ENCODE measurements around the gene LDOC1.

The LDOC1 gene

GRCh38 chrX:141183000-141183399 lies 6.1 kb upstream of the LDOC1 start:
- H3K36me3 ChIP-seq (ENCODE audit: insufficient read depth, low read length) = no peaks in the 10 kb centered on the region
- H3K27ac ChIP-seq (ENCODE audit: low read length) = no peak overlapping the region
- no peak overlapping the region for H2AFZ ChIP-seq (ENCODE audit: low read depth, low read length)
- H3K4me1 ChIP-seq (ENCODE audit: insufficient read depth, low read length) = no peaks in the 10 kb centered on the region
- no peaks in the 10 kb centered on the region for H4K20me1 ChIP-seq (ENCODE audit: insufficient read depth, low read length)
- DNase-seq (no peak), ATAC-seq (ENCODE audit: insufficient read depth, low read depth) (no peak)
- no peak overlapping the region for H3K4me3 ChIP-seq (ENCODE audit: low read depth in 1 of 2, low read length in 2 of 2)
- TF ChIP-seq, protein P1, sequence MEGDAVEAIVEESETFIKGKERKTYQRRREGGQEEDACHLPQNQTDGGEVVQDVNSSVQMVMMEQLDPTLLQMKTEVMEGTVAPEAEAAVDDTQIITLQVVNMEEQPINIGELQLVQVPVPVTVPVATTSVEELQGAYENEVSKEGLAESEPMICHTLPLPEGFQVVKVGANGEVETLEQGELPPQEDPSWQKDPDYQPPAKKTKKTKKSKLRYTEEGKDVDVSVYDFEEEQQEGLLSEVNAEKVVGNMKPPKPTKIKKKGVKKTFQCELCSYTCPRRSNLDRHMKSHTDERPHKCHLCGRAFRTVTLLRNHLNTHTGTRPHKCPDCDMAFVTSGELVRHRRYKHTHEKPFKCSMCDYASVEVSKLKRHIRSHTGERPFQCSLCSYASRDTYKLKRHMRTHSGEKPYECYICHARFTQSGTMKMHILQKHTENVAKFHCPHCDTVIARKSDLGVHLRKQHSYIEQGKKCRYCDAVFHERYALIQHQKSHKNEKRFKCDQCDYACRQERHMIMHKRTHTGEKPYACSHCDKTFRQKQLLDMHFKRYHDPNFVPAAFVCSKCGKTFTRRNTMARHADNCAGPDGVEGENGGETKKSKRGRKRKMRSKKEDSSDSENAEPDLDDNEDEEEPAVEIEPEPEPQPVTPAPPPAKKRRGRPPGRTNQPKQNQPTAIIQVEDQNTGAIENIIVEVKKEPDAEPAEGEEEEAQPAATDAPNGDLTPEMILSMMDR (IDR thresholded peaks at IDR 0.05; ENCODE audit: borderline replicate concordance, extremely low read depth, low read length, poor library complexity, severe bottlenecking) = no peak
- no peak for TF ChIP-seq EZH2 (IDR thresholded peaks at IDR 0.05; ENCODE audit: borderline replicate concordance, low read depth, low read length, severe bottlenecking)
- H3K9ac ChIP-seq (ENCODE audit: low read depth, low read length) = no peak overlapping the region
- H3K79me2 ChIP-seq (ENCODE audit: insufficient read depth, low read length) = no peaks in the 10 kb centered on the region
- H3K27me3 ChIP-seq (ENCODE audit: insufficient read depth, low read length, poor library complexity) = no peaks in the 10 kb centered on the region
- no peak overlapping the region for H3K4me2 ChIP-seq (ENCODE audit: insufficient read depth, low read length)
- H3K9me3 ChIP-seq (ENCODE audit: insufficient read depth, low read length, severe bottlenecking) = no peaks in the 10 kb centered on the region

- Histone ChIP-seq H3K4me3 (ENCODE audit: low read depth in 1 of 2, low read length in 2 of 2) (no peak overlapping the region), H3K9me3 (ENCODE audit: insufficient read depth, low read length, severe bottlenecking) (no peaks in the 10 kb centered on the region), H3K9ac (ENCODE audit: low read depth, low read length) (no peak overlapping the region), H3K79me2 (ENCODE audit: insufficient read depth, low read length) (no peaks in the 10 kb centered on the region), H3K27me3 (ENCODE audit: insufficient read depth, low read length, poor library complexity) (no peaks in the 10 kb centered on the region), H3K4me2 (ENCODE audit: insufficient read depth, low read length) (no peak overlapping the region), H3K27ac (ENCODE audit: low read length) (no peak overlapping the region), H2AFZ (ENCODE audit: low read depth, low read length) (no peak overlapping the region), H4K20me1 (ENCODE audit: insufficient read depth, low read length) (no peaks in the 10 kb centered on the region), H3K4me1 (ENCODE audit: insufficient read depth, low read length) (no peaks in the 10 kb centered on the region), H3K36me3 (ENCODE audit: insufficient read depth, low read length) (no peaks in the 10 kb centered on the region)
- ATAC-seq (ENCODE audit: insufficient read depth, low read depth) (no peak), DNase-seq (no peak)
- TF ChIP-seq EZH2 (IDR thresholded peaks at IDR 0.05; ENCODE audit: borderline replicate concordance, low read depth, low read length, severe bottlenecking) = no peak
- TF ChIP-seq, protein P1 (IDR thresholded peaks at IDR 0.05; ENCODE audit: borderline replicate concordance, extremely low read depth, low read length, poor library complexity, severe bottlenecking) = no peak
Measured at GRCh38 chrX:141180851-141181250, 3.9 kb upstream of the LDOC1 start.

GRCh38 chrX:141175786-141176185 lies 1.1 kb downstream of the LDOC1 start:
- H2AFZ ChIP-seq (ENCODE audit: low read depth, low read length) = no peak overlapping the region
- ATAC-seq (ENCODE audit: insufficient read depth, low read depth) (no peak), DNase-seq (no peak)
- H3K4me1 ChIP-seq (ENCODE audit: insufficient read depth, low read length) = no peaks in the 10 kb centered on the region
- H3K27me3 ChIP-seq (ENCODE audit: insufficient read depth, low read length, poor library complexity) = no peaks in the 10 kb centered on the region
- H3K27ac ChIP-seq (ENCODE audit: low read length) = no peak overlapping the region
- H3K36me3 ChIP-seq (ENCODE audit: insufficient read depth, low read length) = no peaks in the 10 kb centered on the region
- H4K20me1 ChIP-seq (ENCODE audit: insufficient read depth, low read length) = no peaks in the 10 kb centered on the region
- H3K9me3 ChIP-seq (ENCODE audit: insufficient read depth, low read length, severe bottlenecking) = no peaks in the 10 kb centered on the region
- no peaks in the 10 kb centered on the region for H3K79me2 ChIP-seq (ENCODE audit: insufficient read depth, low read length)
- no peak overlapping the region for H3K4me2 ChIP-seq (ENCODE audit: insufficient read depth, low read length)
- H3K4me3 ChIP-seq (ENCODE audit: low read depth in 1 of 2, low read length in 2 of 2) = no peak overlapping the region
- no peak overlapping the region for H3K9ac ChIP-seq (ENCODE audit: low read depth, low read length)
- TF ChIP-seq EZH2 (IDR thresholded peaks at IDR 0.05; ENCODE audit: borderline replicate concordance, low read depth, low read length, severe bottlenecking) = no peak

DNA sequence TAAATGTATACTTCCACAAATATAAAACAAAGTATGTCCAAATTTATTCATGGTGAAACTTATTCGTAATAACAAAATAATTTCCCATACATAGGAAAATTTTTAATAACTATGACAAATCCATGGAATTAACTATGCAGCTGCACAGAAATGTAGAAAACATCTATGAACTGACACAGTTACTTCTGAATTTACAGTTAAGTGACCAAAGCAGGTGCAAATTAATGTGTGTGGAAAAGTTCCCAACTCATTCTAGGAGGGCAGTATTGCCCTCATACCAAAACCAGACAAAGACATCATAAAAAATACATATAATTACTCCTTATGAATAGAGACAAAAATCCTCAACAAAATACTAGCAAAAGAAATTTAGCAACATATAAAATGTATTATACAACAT lies 12.5 kb downstream of the LDOC1 start:
- Histone ChIP-seq H4K20me1 (ENCODE audit: insufficient read depth, low read length) (no peaks in the 10 kb centered on the region), H3K79me2 (ENCODE audit: insufficient read depth, low read length) (no peaks in the 10 kb centered on the region), H3K9me3 (ENCODE audit: insufficient read depth, low read length, severe bottlenecking) (no peaks in the 10 kb centered on the region), H3K4me2 (ENCODE audit: insufficient read depth, low read length) (no peak overlapping the region), H3K27me3 (ENCODE audit: insufficient read depth, low read length, poor library complexity) (no peaks in the 10 kb centered on the region), H3K4me1 (ENCODE audit: insufficient read depth, low read length) (no peaks in the 10 kb centered on the region), H3K4me3 (ENCODE audit: low read depth in 1 of 2, low read length in 2 of 2) (no peak overlapping the region), H3K27ac (ENCODE audit: low read length) (no peak overlapping the region), H3K36me3 (ENCODE audit: insufficient read depth, low read length) (no peaks in the 10 kb centered on the region), H3K9ac (ENCODE audit: low read depth, low read length) (no peak overlapping the region), H2AFZ (ENCODE audit: low read depth, low read length) (no peak overlapping the region)
- ATAC-seq (ENCODE audit: insufficient read depth, low read depth) = no peak
- TF ChIP-seq, protein P1 (IDR thresholded peaks at IDR 0.05; ENCODE audit: borderline replicate concordance, extremely low read depth, low read length, poor library complexity, severe bottlenecking) = no peak
- no peak for TF ChIP-seq EZH2 (IDR thresholded peaks at IDR 0.05; ENCODE audit: borderline replicate concordance, low read depth, low read length, severe bottlenecking)
- no peak for DNase-seq
